ENCODE measurements around the gene HEXD. TPM values are rescaled to one million over a fixed set of nuclear protein-coding genes. Genes with fewer than 3 reads are reported as not detected.

The HEXD gene
- total RNA-seq, 1 donor from 2014 or later: 82.8 TPM

GRCh38 chr17:82461827-82462524 lies 43.8 kb downstream of the HEXD start:
- no peak for TF ChIP-seq CTCF (IDR thresholded peaks at IDR 0.05; ENCODE audit: unreplicated experiment)
- Mint-ChIP-seq H3K9me3 (no peaks in the 10 kb centered on the region), H3K27me3 (ENCODE audit: low read depth) (no peaks in the 10 kb centered on the region), H3K36me3 (peaks cover 31% of the 10 kb centered on the region), H3K27ac (no peak overlapping the region), H3K4me3 (no peak overlapping the region), H3K4me1 (peaks cover 14% of the 10 kb centered on the region)
- DNase-seq (ENCODE audit: low spot score in 2 of 2, unreplicated experiment in 2 of 2): no peak

GRCh38 chr17:82463391-82463790 lies 45.2 kb downstream of the HEXD start:
- TF ChIP-seq CTCF (IDR thresholded peaks at IDR 0.05; ENCODE audit: unreplicated experiment): no peak
- DNase-seq (ENCODE audit: low spot score in 2 of 2, unreplicated experiment in 2 of 2): no peak
- Mint-ChIP-seq H3K4me1 (peaks cover 4% of the 10 kb centered on the region), H3K27me3 (ENCODE audit: low read depth) (no peaks in the 10 kb centered on the region), H3K36me3 (peaks cover 33% of the 10 kb centered on the region), H3K9me3 (no peaks in the 10 kb centered on the region), H3K27ac (no peak overlapping the region), H3K4me3 (no peak overlapping the region)

- Mint-ChIP-seq H3K27me3 (ENCODE audit: low read depth) (no peaks in the 10 kb centered on the region), H3K4me1 (peaks cover 4% of the 10 kb centered on the region), H3K27ac (no peak overlapping the region), H3K36me3 (peaks cover 39% of the 10 kb centered on the region), H3K9me3 (no peaks in the 10 kb centered on the region), H3K4me3 (no peak overlapping the region)
- no peak for DNase-seq (ENCODE audit: low spot score in 2 of 2, unreplicated experiment in 2 of 2)
- TF ChIP-seq CTCF (IDR thresholded peaks at IDR 0.05; ENCODE audit: unreplicated experiment): no peak
Measured at GRCh38 chr17:82463925-82464566, 45.9 kb downstream of the HEXD start.

GRCh38 chr17:82464567-82464929 lies 46.4 kb downstream of the HEXD start:
- DNase-seq (ENCODE audit: low spot score in 2 of 2, unreplicated experiment in 2 of 2): no peak
- Mint-ChIP-seq H3K36me3 (peaks cover 43% of the 10 kb centered on the region), H3K9me3 (no peaks in the 10 kb centered on the region), H3K4me1 (no peaks in the 10 kb centered on the region), H3K27me3 (ENCODE audit: low read depth) (no peaks in the 10 kb centered on the region), H3K27ac (no peak overlapping the region), H3K4me3 (no peak overlapping the region)
- TF ChIP-seq CTCF (IDR thresholded peaks at IDR 0.05; ENCODE audit: unreplicated experiment): no peak

GRCh38 chr17:82465023-82465603 lies 47.0 kb downstream of the HEXD start:
- Mint-ChIP-seq H3K4me3 (no peak overlapping the region), H3K27me3 (ENCODE audit: low read depth) (no peaks in the 10 kb centered on the region), H3K36me3 (peaks cover 43% of the 10 kb centered on the region), H3K27ac (no peak overlapping the region), H3K9me3 (peaks cover 2% of the 10 kb centered on the region), H3K4me1 (no peaks in the 10 kb centered on the region)
- DNase-seq (ENCODE audit: low spot score in 2 of 2, unreplicated experiment in 2 of 2): no peak
- no peak for TF ChIP-seq CTCF (IDR thresholded peaks at IDR 0.05; ENCODE audit: unreplicated experiment)

Measured in mesothelial cell of epicardium (in vitro differentiated cells).